Measurements from ENCODE around the gene MYO5A.
"Not testable (repeated sequence)": the region's sequence is repeated elsewhere in the genome, so short reads cannot be mapped to it uniquely, and the experiment has no call there.

The MYO5A gene

DNA sequence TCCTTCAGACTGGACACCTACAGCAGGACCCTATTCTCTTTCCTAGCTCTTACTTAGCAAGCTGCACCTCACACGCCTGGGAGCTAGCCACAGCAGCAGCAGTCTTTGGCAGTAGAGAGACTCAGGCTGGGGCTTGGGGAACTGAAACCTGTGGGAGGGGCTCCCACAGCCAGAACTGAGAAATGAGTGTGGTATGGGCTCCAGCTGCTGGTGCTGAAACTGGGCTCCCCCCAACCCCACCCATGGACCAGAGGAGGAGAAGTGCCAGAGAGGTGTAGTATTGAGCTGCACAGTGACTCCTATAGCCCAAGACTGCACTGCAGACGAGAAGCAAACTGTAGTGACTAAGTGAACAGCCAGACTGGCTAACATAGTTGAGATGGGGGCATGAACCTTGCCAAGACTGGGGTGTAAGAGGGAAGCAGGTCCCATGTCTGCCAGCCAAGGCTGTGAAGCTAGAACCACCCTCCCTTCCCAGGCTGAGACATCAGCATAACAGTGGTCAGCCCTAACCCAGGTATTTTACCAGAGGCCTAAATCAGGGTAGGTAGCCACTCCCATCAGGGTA, 62.5 kb downstream of the MYO5A start:
- no peak for DNase-seq (ENCODE audit: extremely low read depth in 1 of 2, low read depth in 1 of 2)

DNA sequence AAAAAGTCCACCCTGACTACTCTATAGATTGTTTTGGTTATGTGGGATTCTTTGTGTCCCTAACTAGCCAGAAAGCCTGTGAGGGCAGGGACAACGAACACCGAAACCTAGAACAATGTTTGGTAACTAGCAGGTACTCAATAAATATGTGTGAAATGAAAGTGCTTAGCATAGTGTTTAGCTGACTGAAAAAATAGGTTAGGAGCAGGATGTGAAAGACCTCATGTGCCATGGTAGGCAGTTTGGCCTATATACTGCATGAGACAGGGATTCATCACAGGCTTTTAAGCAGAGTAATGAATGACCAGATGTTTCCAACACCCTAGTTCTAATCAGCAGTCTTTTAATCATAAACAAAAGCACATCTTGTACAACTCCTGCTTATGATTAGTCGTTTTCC, 64.2 kb downstream of the MYO5A start:
- no peak for DNase-seq (ENCODE audit: extremely low read depth in 1 of 2, low read depth in 1 of 2)

DNA sequence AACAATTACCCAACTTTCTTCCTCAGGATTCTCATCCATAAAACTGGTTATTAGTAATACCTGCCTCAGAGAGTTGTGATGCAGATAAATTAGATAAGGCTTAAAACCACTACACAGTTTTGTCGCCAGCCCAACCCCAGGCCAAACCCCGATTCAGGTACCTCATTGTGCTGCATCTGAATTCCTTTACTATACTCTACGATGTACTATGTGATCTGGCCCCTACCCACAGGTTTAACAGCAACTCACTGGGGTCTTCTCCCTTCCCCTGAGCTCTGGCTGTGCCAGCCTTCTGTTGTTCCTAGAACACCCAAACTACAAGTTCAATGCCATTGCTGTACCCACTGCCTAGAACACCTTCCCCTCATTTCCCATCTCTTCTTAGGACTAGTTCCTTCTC, 64.6 kb downstream of the MYO5A start:
- no peak for DNase-seq (ENCODE audit: extremely low read depth in 1 of 2, low read depth in 1 of 2)

- DNase-seq (ENCODE audit: extremely low read depth in 1 of 2, low read depth in 1 of 2): no peak
Measured at GRCh38 chr15:52463638-52464037, 65.0 kb downstream of the MYO5A start.

- no peak for DNase-seq (ENCODE audit: extremely low read depth in 1 of 2, low read depth in 1 of 2)
Measured at GRCh38 chr15:52462806-52463360, 65.8 kb downstream of the MYO5A start.

DNA sequence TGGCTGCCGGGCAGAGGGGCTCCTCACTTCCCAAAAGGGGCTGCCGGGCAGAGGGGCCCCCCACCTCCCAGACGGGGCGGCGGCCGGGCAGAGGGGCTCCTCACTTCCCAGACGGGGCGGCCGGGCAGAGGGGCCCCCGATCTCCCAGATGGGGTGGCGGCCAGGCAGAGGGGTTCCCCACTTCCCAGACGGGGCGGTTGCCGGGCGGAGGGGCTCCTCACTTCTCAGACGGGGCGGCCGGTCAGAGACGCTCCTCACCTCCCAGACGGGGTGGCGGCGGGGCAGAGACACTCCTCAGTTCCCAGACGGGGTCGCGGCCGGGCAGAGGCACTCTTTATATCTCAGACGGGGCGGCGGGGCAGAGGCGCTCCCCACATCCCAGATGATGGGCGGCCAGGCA, 69.0 kb downstream of the MYO5A start:
- DNase-seq (ENCODE audit: extremely low read depth in 1 of 2, low read depth in 1 of 2): not testable (repeated sequence)

GRCh38 chr15:52459265-52459664, 69.4 kb downstream of the MYO5A start:
- DNase-seq (ENCODE audit: extremely low read depth in 1 of 2, low read depth in 1 of 2): not testable (repeated sequence)

GRCh38 chr15:52448011-52448890, 80.4 kb downstream of the MYO5A start:
- no peak for DNase-seq (ENCODE audit: extremely low read depth in 1 of 2, low read depth in 1 of 2)

DNA sequence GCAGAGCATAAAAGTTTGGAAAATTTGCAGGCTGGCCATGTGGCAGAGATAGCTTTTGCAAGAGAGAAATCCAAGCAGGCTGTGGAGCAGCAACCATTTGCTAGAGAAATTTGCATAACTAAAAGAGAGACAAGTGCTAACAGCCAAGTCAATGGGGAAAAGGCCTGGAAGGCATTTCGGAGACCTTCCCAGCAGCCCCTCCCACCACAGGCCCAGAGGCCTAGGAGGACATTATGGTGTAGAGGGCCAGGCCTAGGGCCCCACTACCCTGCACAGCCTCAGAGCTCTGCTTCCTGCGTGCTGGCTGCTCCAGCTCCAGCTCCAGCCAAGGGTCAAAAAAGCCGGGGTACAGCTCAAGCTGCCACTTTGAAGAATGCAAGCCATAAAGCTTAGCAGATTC, 82.7 kb downstream of the MYO5A start:
- no peak for DNase-seq (ENCODE audit: extremely low read depth in 1 of 2, low read depth in 1 of 2)

GRCh38 chr15:52445553-52445952, 83.1 kb downstream of the MYO5A start:
- DNase-seq (ENCODE audit: extremely low read depth in 1 of 2, low read depth in 1 of 2): no peak

DNA sequence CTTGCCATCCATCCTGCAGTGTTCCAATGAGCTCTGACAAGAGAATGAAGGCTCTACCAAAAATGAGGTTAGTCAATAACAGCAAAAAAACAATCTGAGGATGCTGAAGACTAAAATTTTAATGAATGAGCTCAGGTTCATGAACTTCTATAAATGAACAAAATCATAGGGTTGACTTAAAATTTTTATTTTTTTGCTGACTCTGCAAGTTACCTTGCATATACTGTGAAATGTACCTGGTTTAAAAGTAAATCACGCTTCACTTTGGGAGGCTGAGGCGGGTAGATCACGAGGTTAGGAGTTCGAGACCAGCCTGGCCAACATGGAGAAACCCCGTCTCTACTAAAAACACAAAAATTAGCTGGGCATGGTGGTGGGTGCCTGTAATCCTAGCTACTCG, 85.5 kb downstream of the MYO5A start:
- not testable (repeated sequence) for DNase-seq (ENCODE audit: extremely low read depth in 1 of 2, low read depth in 1 of 2)

GRCh38 chr15:52441841-52442240, 86.8 kb downstream of the MYO5A start:
- DNase-seq (ENCODE audit: extremely low read depth in 1 of 2, low read depth in 1 of 2): no peak

- DNase-seq (ENCODE audit: extremely low read depth in 1 of 2, low read depth in 1 of 2): no peak
Measured at GRCh38 chr15:52440946-52441345, 87.7 kb downstream of the MYO5A start.

DNA sequence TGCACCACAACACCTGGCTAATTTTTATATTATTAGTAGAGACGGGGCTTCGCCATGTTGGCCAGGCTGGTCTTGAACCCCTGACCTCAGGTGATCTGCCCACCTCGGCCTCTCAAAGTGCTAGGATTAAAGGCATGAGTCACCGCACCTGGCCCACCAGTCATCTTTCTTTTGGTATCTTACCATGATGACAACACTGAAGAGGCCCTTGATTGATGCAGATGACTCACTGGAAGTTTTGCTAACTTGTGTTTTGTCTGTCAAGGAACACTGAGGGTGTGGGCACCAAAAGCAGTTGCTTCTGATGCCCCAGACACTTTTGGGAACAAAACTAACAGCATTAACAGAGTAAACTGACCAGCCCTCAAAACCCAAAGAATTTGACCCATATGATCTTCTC, 88.3 kb downstream of the MYO5A start:
- DNase-seq (ENCODE audit: extremely low read depth in 1 of 2, low read depth in 1 of 2): no peak

- no peak for DNase-seq (ENCODE audit: extremely low read depth in 1 of 2, low read depth in 1 of 2)
Measured at GRCh38 chr15:52439470-52439869, 89.2 kb downstream of the MYO5A start.

- not testable (repeated sequence) for DNase-seq (ENCODE audit: extremely low read depth in 1 of 2, low read depth in 1 of 2)
Measured at GRCh38 chr15:52439042-52439441, 89.6 kb downstream of the MYO5A start.

- DNase-seq (ENCODE audit: extremely low read depth in 1 of 2, low read depth in 1 of 2): no peak
Measured at GRCh38 chr15:52438047-52438446, 90.6 kb downstream of the MYO5A start.

DNA sequence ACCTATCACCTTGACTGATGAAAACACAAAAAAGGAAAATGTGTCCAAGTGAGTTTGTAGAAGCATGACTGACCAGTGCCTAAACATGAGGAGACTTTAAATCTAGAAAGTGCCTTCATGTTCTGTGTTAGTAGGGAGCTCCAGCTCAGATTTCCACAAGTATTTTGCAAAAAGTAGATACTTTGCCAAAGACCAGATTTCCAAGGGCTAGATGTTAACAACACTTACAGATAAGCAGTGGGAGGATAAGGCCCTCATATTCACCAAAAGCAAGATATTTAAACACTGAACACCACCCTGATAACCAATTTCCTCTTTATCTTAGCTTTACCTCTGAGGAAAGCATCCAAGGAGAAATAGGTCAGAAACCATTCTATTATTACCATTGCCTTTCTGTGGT, 91.0 kb downstream of the MYO5A start:
- DNase-seq (ENCODE audit: extremely low read depth in 1 of 2, low read depth in 1 of 2): no peak

DNA sequence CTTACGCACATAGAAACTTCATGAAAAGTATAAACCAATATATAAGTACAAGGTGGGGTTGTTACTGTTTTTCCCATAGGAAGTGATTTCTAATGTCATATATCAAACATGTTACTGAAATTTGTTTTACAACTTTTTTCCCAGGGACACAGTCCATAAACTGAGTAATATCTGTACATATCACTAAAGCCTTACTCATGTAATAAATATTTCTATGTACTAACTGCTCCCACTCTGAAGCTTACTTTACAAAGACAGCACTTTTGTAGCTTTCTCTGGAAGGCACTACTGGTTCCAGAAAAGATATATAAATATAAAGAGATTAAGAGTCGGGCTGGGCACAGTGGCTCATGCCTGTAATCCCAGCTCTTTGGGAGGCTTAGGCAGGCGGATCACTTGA, 91.7 kb downstream of the MYO5A start:
- no peak for DNase-seq (ENCODE audit: extremely low read depth in 1 of 2, low read depth in 1 of 2)

DNA sequence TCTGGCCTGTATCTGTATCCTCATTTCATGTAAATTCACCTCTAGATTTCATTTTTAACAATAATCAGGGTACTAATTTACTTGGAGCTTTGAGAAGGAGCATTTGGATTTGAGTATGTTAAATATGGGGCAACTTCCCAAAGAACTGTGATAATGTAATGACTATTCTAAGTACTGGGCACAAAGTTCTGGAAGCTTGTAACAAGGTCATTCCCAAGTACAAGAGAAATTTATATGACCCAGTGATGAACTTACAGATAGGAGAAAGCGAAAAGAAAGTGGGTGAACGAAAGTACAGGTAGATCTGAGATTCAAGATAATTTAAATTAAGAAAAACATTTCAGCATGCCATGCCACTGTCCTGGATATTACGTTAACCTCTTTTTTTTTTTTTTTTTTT, 93.8 kb downstream of the MYO5A start:
- no peak for DNase-seq (ENCODE audit: extremely low read depth in 1 of 2, low read depth in 1 of 2)

- DNase-seq (ENCODE audit: extremely low read depth in 1 of 2, low read depth in 1 of 2): no peak
Measured at GRCh38 chr15:52428297-52428696, 100.4 kb downstream of the MYO5A start.

DNA sequence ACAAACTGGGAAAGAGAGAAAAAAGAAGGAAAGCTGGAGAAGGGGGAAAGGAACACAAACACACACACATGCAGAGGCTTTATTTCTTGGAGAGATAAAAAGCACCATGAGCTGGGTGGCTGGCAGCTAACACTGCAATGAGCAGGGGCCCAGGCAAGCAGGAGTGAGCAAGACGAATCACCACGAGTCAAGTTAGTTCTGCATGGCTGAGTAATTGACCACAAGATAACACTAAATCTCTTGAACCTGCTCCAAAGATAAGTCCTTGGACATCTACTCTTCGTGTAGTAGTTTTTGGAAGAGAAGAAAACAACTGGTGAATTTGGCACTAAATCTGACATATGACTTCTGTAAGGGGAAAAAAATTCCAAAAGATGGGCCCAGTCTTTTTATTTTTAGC, 100.9 kb downstream of the MYO5A start:
- no peak for DNase-seq (ENCODE audit: extremely low read depth in 1 of 2, low read depth in 1 of 2)

Data from activated CD8-positive, alpha-beta memory T cell treated with anti-CD3 and anti-CD28 coated beads for 1 hour (primary cell).